ENCODE measurements around the gene PDE6A.

Gene PDE6A

DNA sequence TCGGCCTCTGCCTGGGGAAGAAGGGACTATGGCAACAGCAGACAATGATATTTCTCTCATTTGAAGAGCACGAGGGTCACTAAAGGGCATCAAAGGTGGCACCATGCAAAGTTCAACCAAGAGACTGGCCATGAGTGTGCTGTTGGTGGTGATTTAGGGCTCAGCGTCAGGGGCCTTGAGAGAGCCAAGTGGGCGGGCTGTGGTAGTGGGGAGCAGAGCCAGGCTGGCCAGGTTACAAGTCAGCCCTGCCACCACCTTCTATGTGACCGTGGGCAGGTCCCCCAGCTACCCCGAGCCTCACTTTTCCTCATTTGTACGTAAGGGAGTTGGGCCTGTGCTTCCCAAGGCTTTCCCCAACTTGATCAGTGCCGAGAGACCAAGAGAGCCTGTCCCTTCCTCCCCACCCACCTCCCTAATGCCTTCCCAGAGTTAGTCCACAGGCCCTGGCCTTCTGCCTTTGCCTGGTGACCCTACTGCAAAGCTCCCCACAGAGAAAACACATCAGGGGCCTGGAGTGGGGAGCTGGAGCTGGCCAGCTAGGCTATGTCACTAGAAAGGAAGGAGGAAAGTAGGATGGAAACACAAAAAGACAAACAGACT, 104.3 kb downstream of the PDE6A start:
- no peak for TF ChIP-seq JUND (IDR thresholded peaks at IDR 0.05; ENCODE audit: low read depth)
- DNase-seq (ENCODE audit: low read depth in 1 of 2, low spot score in 1 of 2) = no peak
- in situ Hi-C loops (cut with HindIII; ENCODE audit: low pct_unique_long_range_greater_than_20kb, low sequenced_read_pairs) = no loop called here

DNA sequence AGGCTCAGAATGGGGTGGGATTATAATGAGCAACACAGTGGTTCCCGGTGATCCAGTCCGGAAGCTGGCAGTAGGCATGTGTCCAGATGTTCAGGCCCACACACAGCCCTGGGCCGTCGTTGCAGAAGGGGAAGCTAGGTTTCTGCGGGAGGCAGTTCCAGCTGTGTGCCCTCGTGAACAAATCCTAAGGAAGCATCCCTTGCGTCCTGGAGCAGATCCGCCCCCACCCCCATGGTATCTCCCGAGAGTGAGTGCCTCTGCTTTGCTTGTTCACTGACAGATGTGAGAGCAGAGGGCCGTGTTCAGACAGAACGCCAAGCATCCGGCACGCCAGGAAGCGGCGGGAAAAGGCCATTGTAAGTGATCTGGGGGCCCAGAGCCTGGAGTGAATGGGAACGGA, 104.8 kb downstream of the PDE6A start:
- in situ Hi-C loops (cut with HindIII; ENCODE audit: low pct_unique_long_range_greater_than_20kb, low sequenced_read_pairs) = no loop called here
- no peak for DNase-seq (ENCODE audit: low read depth in 1 of 2, low spot score in 1 of 2)

DNA sequence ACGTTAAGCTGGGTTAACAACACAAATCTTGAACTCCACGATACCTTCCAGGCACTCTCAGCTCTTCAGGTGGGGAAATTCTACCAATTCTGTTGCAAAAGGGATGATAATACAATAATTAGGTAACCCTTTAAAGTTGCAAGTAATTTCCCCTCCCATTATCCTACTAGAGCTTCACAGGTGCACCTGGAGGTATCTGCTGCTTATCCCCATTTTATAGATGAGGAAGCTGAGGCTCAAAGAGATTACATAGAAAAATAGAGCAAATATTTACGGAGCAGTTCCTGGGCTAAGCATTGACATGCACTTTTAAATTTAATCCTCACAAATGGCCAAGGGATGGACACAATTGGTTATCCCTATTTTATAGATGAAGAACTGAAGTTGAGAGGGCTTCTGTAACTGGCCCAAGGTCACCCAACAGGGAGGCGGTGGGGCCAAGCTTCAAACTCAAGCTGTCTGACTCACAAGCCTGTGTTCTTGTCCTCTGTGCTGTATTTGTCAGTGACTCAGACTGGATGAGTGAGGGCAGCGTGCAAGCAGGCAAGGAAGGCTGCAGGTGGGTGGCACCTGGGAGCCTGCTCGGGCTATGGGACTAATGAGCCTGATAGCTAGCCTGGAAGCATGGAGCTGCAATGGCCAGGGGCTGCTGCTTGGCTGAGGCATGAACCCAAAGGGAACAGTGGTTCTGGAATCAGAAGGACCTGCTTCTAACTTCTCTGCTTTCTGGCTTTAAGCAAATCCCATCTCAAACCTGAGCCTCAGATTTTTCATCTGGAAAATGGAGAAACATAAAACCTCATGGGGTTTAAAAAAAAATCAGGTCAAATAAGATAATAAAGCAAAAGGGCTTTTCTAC, 105.5 kb downstream of the PDE6A start:
- in situ Hi-C loops (cut with HindIII; ENCODE audit: low pct_unique_long_range_greater_than_20kb, low sequenced_read_pairs) = no loop called here
- no peak for TF ChIP-seq JUND (IDR thresholded peaks at IDR 0.05; ENCODE audit: low read depth)
- no peak for DNase-seq (ENCODE audit: low read depth in 1 of 2, low spot score in 1 of 2)

More for the DNA sequence above, 104.8 kb downstream of the PDE6A start:
- no peak for TF ChIP-seq JUND (IDR thresholded peaks at IDR 0.05; ENCODE audit: low read depth)

DNA sequence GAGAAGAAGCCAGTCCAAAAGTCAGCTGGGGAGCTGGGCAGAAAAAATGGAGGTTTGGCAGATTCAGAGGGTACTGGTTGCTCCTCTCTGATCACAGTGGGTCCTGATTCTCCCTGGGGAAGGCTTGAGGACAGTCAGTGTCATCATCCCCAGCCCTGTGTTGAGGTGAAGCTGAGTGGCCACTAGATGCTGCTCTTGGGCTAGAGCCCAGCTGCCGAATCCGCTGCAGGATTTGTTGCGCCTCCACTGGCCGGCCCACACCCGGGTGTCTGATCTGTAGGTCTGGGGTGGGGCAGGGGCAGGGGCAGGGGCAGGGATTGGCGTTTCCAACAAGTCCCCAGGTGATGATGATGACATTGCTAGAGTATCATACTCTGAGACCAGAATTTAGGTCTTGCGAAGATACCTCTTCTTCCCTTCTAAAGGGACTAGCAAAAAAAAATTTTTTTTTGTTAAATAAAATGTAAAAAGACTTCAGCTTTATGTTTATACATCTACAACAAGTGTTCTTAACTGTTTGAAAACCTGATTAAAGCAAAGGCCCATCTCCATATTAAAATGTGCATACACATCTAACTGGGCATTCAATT, 106.8 kb downstream of the PDE6A start:
- no peak for TF ChIP-seq JUND (IDR thresholded peaks at IDR 0.05; ENCODE audit: low read depth)
- peak; percentile 83 to 90 for DNase-seq (ENCODE audit: low read depth in 1 of 2, low spot score in 1 of 2)
- in situ Hi-C loops (cut with HindIII; ENCODE audit: low pct_unique_long_range_greater_than_20kb, low sequenced_read_pairs) = no loop called here

DNA sequence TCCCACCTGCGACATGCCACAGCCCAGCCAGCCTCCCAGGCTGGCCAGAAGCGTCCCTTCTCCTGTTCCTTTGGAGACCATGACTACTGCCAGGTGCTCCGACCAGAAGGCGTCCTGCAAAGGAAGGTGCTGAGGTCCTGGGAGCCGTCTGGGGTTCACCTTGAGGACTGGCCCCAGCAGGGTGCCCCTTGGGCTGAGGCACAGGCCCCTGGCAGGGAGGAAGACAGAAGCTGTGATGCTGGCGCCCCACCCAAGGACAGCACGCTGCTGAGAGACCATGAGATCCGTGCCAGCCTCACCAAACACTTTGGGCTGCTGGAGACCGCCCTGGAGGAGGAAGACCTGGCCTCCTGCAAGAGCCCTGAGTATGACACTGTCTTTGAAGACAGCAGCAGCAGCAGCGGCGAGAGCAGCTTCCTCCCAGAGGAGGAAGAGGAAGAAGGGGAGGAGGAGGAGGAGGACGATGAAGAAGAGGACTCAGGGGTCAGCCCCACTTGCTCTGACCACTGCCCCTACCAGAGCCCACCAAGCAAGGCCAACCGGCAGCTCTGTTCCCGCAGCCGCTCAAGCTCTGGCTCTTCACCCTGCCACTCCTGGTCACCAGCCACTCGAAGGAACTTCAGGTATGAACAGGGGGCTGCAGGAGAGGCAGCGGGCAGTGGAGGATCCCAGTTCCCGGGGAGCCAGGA, 108.0 kb downstream of the PDE6A start:
- in situ Hi-C loops (cut with HindIII; ENCODE audit: low pct_unique_long_range_greater_than_20kb, low sequenced_read_pairs) = no loop called here
- TF ChIP-seq JUND (IDR thresholded peaks at IDR 0.05; ENCODE audit: low read depth) = no peak
- no peak for DNase-seq (ENCODE audit: low read depth in 1 of 2, low spot score in 1 of 2)

DNA sequence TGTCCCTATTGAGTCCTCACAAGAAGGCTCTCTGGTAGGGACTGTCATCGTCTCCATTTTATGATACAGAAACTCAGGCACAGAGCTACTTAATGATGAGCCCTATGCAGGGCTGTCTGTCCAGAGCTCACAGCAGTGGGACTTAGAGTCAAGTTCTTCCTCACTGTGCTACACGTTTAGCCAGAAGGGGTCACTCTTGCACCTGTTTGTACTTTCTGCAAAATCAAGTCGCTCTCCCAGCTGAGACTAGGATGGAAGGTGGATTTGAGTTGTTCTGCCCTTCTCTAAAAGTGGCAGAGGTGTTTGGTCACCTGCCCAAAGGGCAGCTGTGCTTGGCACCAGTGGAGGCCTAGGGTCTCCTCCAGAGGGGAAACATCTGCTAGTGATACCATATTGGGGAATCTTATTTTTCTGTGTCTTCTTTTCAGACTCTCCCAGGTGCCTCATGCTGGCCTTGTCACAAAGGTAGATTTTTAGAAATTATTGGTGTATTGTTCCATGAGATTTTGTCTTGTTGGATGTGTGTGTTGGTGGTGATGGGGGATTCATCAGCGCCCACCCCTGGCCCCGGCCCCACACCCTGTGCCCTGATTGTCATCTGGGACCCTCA, 110.2 kb downstream of the PDE6A start:
- peak; percentile 90 to 93 for DNase-seq (ENCODE audit: low read depth in 1 of 2, low spot score in 1 of 2)
- in situ Hi-C loops (cut with HindIII; ENCODE audit: low pct_unique_long_range_greater_than_20kb, low sequenced_read_pairs) = no loop called here
- no peak for TF ChIP-seq JUND (IDR thresholded peaks at IDR 0.05; ENCODE audit: low read depth)

DNA sequence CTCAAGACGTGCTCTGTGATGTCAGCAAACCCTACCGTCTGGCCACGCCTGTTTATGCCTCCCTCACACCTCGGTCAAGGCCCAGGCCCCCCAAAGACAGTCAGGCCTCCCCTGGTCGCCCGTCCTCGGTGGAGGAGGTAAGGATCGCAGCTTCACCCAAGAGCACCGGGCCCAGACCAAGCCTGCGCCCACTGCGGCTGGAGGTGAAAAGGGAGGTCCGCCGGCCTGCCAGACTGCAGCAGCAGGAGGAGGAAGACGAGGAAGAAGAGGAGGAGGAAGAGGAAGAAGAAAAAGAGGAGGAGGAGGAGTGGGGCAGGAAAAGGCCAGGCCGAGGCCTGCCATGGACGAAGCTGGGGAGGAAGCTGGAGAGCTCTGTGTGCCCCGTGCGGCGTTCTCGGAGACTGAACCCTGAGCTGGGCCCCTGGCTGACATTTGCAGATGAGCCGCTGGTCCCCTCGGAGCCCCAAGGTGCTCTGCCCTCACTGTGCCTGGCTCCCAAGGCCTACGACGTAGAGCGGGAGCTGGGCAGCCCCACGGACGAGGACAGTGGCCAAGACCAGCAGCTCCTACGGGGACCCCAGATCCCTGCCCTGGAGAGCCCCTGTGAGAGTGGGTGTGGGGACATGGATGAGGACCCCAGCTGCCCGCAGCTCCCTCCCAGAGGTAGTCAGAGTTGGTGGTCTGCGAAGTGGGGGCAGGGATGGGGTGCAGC, 111.3 kb downstream of the PDE6A start:
- DNase-seq (ENCODE audit: low read depth in 1 of 2, low spot score in 1 of 2) = no peak
- in situ Hi-C loops (cut with HindIII; ENCODE audit: low pct_unique_long_range_greater_than_20kb, low sequenced_read_pairs) = no loop called here
- no peak for TF ChIP-seq JUND (IDR thresholded peaks at IDR 0.05; ENCODE audit: low read depth)

DNA sequence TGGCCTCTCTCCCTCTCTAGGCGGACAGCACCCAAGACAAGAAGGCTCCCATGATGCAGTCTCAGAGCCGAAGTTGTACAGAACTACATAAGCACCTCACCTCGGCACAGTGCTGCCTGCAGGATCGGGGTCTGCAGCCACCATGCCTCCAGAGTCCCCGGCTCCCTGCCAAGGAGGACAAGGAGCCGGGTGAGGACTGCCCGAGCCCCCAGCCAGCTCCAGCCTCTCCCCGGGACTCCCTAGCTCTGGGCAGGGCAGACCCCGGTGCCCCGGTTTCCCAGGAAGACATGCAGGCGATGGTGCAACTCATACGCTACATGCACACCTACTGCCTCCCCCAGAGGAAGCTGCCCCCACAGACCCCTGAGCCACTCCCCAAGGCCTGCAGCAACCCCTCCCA, 112.0 kb downstream of the PDE6A start:
- TF ChIP-seq JUND (IDR thresholded peaks at IDR 0.05; ENCODE audit: low read depth) = no peak
- no peak for DNase-seq (ENCODE audit: low read depth in 1 of 2, low spot score in 1 of 2)
- in situ Hi-C loops (cut with HindIII; ENCODE audit: low pct_unique_long_range_greater_than_20kb, low sequenced_read_pairs) = no loop called here

DNA sequence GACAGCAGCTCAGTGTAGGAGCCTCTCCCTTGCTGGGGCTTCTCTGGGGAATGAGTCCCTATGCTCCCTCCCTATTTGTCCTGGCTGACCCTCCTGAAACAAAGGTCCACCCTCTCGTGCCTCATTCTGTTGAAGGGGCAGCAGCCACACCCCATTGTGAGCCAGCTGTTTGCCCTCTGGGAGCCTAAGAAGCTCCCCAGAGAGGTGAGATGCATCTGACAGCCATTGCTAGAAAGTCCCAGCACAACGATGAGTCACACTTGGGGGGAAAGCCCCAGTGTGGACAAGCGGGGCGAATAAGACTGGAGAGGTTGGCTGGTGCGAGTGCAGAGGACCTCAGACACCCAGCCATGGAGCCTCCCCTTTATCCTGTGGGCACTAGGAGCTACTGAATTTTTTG, 113.1 kb downstream of the PDE6A start:
- no peak for DNase-seq (ENCODE audit: low read depth in 1 of 2, low spot score in 1 of 2)
- TF ChIP-seq JUND (IDR thresholded peaks at IDR 0.05; ENCODE audit: low read depth) = no peak
- in situ Hi-C loops (cut with HindIII; ENCODE audit: low pct_unique_long_range_greater_than_20kb, low sequenced_read_pairs) = no loop called here

DNA sequence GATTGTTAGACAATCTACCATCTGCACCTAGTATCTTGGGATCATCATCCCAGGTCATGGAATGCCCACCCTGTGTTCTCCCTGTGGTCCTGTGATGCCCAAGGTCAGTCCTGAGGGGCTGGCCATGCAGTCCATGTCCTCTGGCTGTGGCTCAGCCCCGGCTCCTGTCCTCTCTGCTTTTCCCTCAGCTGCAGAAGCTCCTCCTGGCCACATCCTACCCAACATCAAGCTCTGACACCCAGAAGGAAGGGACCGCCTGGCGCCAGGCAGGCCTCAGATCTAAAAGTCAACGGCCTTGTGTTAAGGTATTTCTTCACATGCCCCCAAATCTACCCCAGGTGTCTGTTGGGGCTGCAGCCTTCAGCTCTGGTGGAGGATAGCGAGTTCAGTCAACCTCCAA, 114.0 kb downstream of the PDE6A start:
- DNase-seq (ENCODE audit: low read depth in 1 of 2, low spot score in 1 of 2) = no peak
- in situ Hi-C loops (cut with HindIII; ENCODE audit: low pct_unique_long_range_greater_than_20kb, low sequenced_read_pairs) = no loop called here
- TF ChIP-seq JUND (IDR thresholded peaks at IDR 0.05; ENCODE audit: low read depth) = no peak

DNA sequence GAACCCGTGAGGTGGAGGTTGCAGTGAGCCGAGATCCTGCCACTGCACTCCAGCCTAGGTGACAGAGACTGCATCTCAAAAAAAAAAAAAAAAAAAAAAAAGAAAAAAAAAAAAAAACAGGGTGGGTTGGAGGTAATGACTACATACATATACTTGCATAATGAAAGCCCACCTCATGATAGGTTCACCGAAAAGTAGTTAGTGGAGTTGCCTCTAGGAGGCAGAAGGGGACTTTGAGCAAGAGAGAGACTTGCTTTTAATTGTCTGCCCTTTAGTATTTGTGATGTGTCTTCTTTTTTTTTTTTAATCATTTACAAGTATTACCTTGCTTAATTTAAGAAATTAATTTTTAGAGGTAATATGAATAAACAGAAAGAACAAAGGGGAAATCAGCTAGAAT, 114.6 kb downstream of the PDE6A start:
- no peak for TF ChIP-seq JUND (IDR thresholded peaks at IDR 0.05; ENCODE audit: low read depth)
- in situ Hi-C loops (cut with HindIII; ENCODE audit: low pct_unique_long_range_greater_than_20kb, low sequenced_read_pairs) = no loop called here
- peak in 1 of 2 experiments; percentile 19 for DNase-seq (ENCODE audit: low read depth in 1 of 2, low spot score in 1 of 2)

Data from T47D (cell line).